HUES64 (cell line): ENCODE results near the gene STARD3NL.
"Not testable (repeated sequence)": the region's sequence is repeated elsewhere in the genome, so short reads cannot be mapped to it uniquely, and the experiment has no call there.

Source experiments
- H3K27ac ChIP-seq: 2 replicates; pipeline ENCODE4 v1.7.0; 2013; ENCODE audit warnings: low read depth, low read length, inconsistent platforms
- H3K27me3 ChIP-seq: 2 replicates; pipeline ENCODE4 v1.6.1; 2013; ENCODE audit warnings: mild to moderate bottlenecking, low read length; ENCODE audit not compliant: insufficient read depth
- H3K36me3 ChIP-seq: 2 replicates; pipeline ENCODE4 v1.6.1; 2013; ENCODE audit warnings: mild to moderate bottlenecking, low read length; ENCODE audit not compliant: insufficient read depth
- H3K4me1 ChIP-seq: 2 replicates; pipeline ENCODE4 v1.6.1; 2013; ENCODE audit warnings: mild to moderate bottlenecking, low read length, moderate library complexity; ENCODE audit not compliant: insufficient read depth
- H3K4me3 ChIP-seq: 2 replicates; pipeline ENCODE4 v1.5.1; 2013; ENCODE audit warnings: mild to moderate bottlenecking, low read length, moderate library complexity
- H3K9ac ChIP-seq: 2 replicates; pipeline ENCODE4 v1.6.1; 2013; ENCODE audit warnings: mild to moderate bottlenecking, low read depth, low read length
- H3K9me3 ChIP-seq: 2 replicates; pipeline ENCODE4 v1.6.1; 2013; ENCODE audit warnings: low read depth, low read length; ENCODE audit not compliant: insufficient read depth
- WGBS: fragments of 150-250, 120-280 bp; methylation state at CpG from one replicate; pipeline ENCODE4 v1.1.7; 2013; ENCODE audit warnings: missing lambda C conversion rate; 5-methylcytosine and 5-hydroxymethylcytosine counted together

The STARD3NL gene

DNA sequence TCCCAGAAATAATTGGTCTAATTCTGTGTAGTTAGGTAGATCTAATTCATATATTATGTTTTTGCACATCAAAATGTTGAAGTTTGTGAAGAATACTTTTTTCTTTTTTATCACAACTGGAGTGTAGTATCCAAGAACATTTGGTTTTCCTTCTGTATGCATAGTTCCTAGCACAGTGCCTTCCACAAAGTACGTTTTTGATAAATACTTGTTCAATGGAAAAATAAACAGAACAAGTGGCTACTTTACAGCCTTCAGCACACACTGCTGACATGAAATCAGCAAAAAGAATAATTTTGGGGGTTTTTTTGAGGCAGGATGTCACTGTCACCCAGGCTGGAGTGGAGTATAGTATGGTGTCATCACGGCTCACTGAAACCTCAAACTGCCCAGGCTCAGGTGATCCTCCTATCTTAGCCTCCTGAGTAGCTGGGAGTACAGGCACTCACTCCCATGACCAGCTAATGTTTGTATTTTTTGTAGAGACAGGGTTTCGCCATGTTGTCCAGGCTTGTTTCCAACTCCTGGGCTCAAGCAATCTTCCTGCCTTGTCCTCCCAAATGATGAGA lies 67.4 kb downstream of the STARD3NL start:
- Histone ChIP-seq H3K9me3 (no peaks in the 10 kb centered on the region), H3K4me3 (no peak overlapping the region), H3K4me1 (no peaks in the 10 kb centered on the region), H3K36me3 (no peaks in the 10 kb centered on the region), H3K27me3 (no peaks in the 10 kb centered on the region), H3K9ac (no peak overlapping the region), H3K27ac (no peak overlapping the region)
- WGBS = 100% methylated on average over 3 of the region's 3 CpGs

DNA sequence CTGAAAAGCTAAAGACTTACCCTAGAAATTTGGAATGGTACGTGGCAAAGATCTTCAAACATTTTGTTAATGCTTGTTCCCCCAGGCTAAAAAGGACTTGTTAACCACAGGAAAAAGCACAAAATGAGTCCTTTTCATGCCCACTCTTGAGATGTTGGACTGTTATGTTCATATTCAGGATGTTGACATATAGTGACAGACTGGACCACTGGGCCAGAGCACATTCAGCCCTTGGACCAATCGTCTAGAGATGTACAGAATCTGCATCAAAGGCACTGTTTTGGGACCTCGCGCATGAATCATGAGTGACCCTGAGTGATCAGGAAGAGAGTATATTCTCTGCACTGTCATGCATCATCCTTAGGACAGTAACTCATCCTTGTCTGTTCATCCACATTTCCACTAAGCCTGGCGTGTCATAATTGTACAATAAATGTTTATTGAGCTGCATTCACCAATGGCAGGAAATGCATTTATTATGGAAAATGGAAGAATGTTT lies 70.1 kb downstream of the STARD3NL start:
- Histone ChIP-seq H3K9me3 (no peaks in the 10 kb centered on the region), H3K27me3 (no peaks in the 10 kb centered on the region), H3K4me3 (no peak overlapping the region), H3K4me1 (no peaks in the 10 kb centered on the region), H3K36me3 (no peaks in the 10 kb centered on the region), H3K9ac (no peak overlapping the region), H3K27ac (no peak overlapping the region)
- WGBS = 96% methylated on average over 5 of the region's 5 CpGs

DNA sequence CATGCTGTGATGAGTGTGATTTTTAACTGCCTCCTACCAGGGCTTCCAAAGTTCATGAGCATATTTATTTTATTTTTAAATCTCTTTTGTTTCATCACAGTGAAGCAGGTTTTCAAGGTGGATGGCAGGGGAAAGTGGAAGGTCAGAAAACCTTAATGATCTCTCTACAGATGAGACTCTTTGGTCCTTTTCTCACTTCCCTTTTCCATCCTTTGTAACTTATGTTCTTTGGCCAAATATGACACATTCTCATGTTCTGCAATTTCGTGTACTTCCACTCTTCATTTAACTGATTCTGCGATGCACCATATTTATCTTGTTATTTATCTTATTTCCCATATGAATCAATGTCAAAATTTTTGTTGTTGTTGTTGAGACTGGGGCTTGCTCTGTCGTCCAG lies 71.8 kb downstream of the STARD3NL start:
- H3K9ac ChIP-seq, H3K9me3 ChIP-seq, H3K4me1 ChIP-seq, H3K27ac ChIP-seq, H3K36me3 ChIP-seq, H3K27me3 ChIP-seq, H3K4me3 ChIP-seq: not testable (repeated sequence)
- 81% methylated on average over 1 of the region's 3 CpGs for WGBS

DNA sequence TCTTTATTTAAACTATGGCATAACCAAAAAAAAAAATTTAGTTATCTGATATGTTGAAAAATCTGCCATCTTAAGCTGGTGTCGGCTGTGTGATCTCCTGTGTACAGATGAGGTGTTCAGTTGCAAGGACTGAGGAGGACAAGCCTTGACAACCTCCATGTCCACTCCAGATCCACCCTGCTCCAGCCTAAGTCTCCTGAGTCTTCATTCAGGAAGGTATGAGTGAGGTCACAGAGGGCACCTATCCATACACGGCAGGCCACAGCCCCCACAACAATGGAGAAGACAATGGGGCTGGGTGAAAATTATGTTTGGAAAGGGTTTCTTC lies 79.3 kb downstream of the STARD3NL start:
- H3K9me3 ChIP-seq = no peaks in the 10 kb centered on the region
- no peak overlapping the region for H3K4me3 ChIP-seq
- no peak overlapping the region for H3K9ac ChIP-seq
- no peaks in the 10 kb centered on the region for H3K4me1 ChIP-seq
- no peak overlapping the region for H3K27ac ChIP-seq
- H3K27me3 ChIP-seq = no peaks in the 10 kb centered on the region
- no peaks in the 10 kb centered on the region for H3K36me3 ChIP-seq
- 93% methylated on average over 2 of the region's 2 CpGs for WGBS

DNA sequence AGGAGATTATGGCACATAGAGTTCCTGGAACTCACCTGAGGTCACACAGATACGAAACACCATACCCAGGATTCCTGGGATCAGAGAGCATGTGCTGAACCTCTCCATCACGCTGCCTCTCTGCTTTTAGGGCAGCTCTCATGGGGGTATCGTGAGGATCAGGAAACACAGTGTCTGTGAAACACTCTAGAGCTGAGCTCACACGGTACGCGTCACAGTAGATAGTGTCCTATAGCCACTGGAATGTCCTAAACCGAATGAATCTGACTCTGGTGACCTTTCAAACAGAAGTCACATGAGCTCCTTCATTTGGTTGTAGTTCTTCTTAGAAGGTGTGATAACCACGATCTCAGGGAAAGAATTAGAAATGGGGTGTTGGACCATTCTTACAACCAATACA lies 81.1 kb downstream of the STARD3NL start:
- H3K9me3 ChIP-seq, H3K27ac ChIP-seq, H3K9ac ChIP-seq, H3K4me1 ChIP-seq, H3K27me3 ChIP-seq, H3K4me3 ChIP-seq, H3K36me3 ChIP-seq: not testable (repeated sequence)
- WGBS = 94% methylated on average over 7 of the region's 8 CpGs

DNA sequence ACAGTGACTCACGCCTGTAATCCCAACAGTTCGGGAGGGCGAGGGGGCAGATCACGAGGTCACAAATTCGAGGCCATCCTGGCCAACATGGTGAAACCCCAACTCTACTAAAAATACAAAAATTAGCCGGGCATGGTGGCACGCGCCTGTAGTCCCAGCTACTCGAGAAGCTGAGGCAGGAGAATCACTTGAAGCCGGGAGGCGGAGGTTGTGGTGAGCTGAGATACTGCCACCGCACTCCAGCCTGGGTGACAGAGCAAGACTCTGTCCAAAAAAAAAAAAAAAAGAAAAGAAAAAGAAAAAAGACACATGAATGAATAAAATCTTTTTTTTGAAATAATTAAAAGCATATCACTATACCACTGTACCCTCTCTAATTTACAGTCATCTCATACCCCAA lies 83.6 kb downstream of the STARD3NL start:
- H3K4me1 ChIP-seq, H3K27ac ChIP-seq, H3K9me3 ChIP-seq, H3K4me3 ChIP-seq, H3K27me3 ChIP-seq, H3K36me3 ChIP-seq, H3K9ac ChIP-seq: not testable (repeated sequence)
- 95% methylated on average over 12 of the region's 12 CpGs for WGBS

DNA sequence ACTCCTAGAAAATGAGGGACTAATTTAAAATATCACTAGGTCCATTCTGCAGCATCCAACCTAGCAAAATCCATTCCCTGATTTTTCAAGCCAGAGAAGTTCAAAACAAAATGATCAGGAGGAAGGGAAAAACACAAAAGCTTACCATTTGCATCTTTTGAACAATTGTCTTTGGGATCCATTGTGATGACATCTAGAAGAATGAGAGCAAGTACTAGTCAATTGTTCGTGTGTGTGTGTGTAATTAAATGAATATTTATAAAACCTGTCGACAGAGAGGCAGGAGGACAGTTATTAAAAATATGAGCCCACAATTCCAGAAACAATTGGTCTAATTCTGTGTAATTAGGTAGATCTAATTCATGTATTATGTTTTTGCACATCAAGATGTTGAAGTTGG lies 84.0 kb downstream of the STARD3NL start:
- not testable (repeated sequence) for H3K4me3 ChIP-seq, H3K27me3 ChIP-seq, H3K36me3 ChIP-seq, H3K4me1 ChIP-seq, H3K9me3 ChIP-seq, H3K9ac ChIP-seq, H3K27ac ChIP-seq
- 76% methylated on average over 2 of the region's 2 CpGs for WGBS

DNA sequence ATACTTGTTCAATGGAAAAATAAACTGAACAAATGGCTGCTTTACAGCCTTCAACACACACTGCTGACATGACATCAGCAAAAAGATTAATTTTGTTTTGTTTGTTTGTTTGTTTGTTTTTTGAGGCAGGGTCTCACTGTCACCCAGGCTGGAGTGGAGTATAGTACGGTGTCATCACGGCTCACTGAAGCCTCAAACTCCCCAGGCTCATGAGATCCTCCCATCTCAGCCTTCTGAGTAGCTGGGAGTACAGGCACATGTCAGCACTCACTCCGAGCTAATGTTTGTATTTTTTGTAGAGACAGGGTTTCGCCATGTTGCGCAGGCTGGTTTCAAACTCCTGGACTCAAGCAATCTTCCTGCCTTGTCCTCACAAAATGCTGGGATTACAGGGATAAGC lies 84.5 kb downstream of the STARD3NL start:
- no peaks in the 10 kb centered on the region for H3K4me1 ChIP-seq
- H3K27ac ChIP-seq = no peak overlapping the region
- H3K27me3 ChIP-seq = no peaks in the 10 kb centered on the region
- H3K9ac ChIP-seq = no peak overlapping the region
- WGBS = 90% methylated on average over 5 of the region's 5 CpGs
- no peaks in the 10 kb centered on the region for H3K36me3 ChIP-seq
- H3K9me3 ChIP-seq = no peaks in the 10 kb centered on the region
- H3K4me3 ChIP-seq = no peak overlapping the region

DNA sequence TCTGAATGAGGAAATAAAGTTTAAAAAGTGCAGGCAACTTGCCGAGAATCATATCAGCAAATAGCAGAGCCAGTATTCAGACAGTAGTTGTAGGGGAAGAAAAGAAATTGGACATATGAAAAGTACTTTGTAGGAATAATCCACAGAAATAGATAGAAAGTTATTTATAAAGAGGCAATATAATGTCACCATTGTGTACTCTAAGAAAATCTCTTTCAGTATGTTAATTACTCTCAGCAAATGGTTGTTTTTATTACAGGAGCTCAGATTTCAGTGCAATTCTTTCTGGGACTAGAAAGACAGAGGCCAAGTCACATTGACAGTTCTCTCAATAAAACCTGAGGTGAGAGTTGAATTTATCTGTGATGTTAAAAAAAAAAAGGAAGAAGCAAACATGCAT lies 85.2 kb downstream of the STARD3NL start:
- H3K9ac ChIP-seq, H3K27ac ChIP-seq, H3K4me1 ChIP-seq, H3K27me3 ChIP-seq, H3K9me3 ChIP-seq, H3K36me3 ChIP-seq, H3K4me3 ChIP-seq: not testable (repeated sequence)
- 97% methylated on average over 1 of the region's 1 CpG for WGBS

DNA sequence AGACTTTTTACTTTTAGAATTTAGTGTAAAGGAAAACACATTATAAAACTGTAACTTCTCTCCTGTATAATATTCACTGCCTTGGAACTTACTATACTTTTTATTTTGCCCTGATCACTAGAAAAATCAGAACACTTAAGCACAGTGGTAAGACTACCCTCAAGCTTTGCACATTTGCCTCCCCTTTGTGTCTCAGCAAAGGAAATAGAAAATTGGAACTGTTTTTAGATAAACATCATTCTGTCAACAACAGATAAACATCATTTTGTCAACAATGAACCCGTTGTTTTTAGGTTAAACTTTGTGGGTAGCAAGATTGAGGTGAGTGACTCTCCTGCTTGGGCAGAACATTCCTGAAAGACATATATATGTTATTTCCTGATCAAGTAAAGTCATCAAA lies 86.6 kb downstream of the STARD3NL start:
- no CpG with 5 or more reads among the region's 1 CpG for WGBS
- not testable (repeated sequence) for H3K9ac ChIP-seq, H3K36me3 ChIP-seq, H3K4me3 ChIP-seq, H3K9me3 ChIP-seq, H3K27ac ChIP-seq, H3K4me1 ChIP-seq, H3K27me3 ChIP-seq

DNA sequence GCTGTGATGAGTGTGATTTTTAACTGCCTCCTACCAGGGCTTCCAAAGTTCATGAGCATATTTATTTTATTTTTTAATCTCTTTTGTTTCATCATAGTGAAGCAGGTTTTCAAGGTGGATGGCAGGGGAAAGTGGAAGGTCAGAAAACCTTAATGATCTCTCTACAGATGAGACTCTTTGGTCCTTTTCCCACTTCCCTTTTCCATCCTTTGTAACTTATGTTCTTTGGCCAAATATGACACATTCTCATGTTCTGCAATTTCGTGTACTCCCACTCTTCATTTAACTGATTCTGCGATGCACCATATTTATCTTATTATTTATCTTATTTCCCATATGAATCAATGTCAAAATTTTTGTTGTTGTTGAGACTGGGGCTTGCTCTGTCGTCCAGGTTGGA lies 87.9 kb downstream of the STARD3NL start:
- H3K4me1 ChIP-seq, H3K27ac ChIP-seq: not testable (repeated sequence)
- WGBS = 92% methylated on average over 1 of the region's 3 CpGs

DNA sequence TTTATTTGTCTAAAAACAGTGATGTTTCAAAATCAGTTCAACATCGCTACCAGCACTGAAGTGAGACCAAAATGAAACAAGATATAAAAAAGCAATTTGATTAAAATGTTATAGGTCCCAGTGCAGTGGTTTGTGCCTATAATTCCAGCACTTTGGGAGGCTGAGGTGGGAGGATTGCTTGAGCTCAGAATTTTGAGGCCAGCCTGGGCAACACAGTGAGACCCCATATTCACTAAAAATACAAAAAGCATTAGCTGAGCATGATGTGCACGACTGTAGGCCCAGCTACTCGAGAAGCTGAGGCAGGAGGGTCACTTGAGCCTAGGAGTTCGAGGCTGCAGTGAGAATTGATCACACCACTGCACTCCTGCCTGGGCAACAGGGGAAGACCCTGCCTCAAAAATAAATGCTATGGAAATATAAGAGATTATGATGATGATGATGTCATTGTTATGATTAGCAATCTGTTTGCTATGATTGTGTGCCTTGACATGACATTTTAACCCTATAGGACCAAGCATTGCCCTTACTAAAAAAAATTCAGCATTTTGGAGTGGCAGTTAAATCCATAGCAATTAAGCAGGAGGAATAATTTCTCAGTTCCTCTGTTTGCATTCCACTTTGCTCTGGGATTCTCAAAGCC lies 91.8 kb downstream of the STARD3NL start:
- H3K4me1 ChIP-seq, H3K36me3 ChIP-seq, H3K9me3 ChIP-seq, H3K4me3 ChIP-seq, H3K27ac ChIP-seq, H3K9ac ChIP-seq, H3K27me3 ChIP-seq: not testable (repeated sequence)
- 86% methylated on average over 4 of the region's 4 CpGs for WGBS

More for the DNA sequence above, 87.9 kb downstream of the STARD3NL start:
- not testable (repeated sequence) for H3K9me3 ChIP-seq, H3K4me3 ChIP-seq, H3K9ac ChIP-seq, H3K36me3 ChIP-seq, H3K27me3 ChIP-seq
